ENCODE results near the gene CD40LG. TPM values are rescaled to one million over a fixed set of nuclear protein-coding genes. Genes with fewer than 3 reads are reported as not detected.

The CD40LG gene
- total and polyA plus RNA-seq, 2 of the 13 experiments (the other 11 are each of a cell fraction or from before 2014, with no cell fraction given), result not detected

DNA sequence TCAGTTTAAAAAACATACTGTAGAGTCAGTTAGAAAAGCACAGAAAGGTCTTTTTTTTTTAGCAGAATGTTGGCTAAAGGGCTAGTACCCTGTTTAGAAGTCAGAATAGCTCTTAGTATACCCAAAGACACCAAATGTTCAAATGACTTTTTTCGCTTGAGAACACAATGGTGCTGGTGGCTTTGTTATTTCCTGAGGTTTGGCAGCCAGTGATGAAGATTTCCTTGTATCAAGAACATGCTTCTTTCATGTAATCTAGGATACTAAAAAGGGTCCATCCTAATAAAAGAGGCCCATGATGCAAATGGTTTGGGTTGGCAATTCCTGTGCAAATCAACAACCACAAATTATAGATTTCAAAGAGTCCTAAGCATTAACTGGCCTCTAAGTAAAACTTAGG, 21.1 kb upstream of the CD40LG start (continued):
- TF ChIP-seq, protein P1, sequence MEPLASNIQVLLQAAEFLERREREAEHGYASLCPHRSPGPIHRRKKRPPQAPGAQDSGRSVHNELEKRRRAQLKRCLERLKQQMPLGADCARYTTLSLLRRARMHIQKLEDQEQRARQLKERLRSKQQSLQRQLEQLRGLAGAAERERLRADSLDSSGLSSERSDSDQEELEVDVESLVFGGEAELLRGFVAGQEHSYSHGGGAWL (CRISPR knock-in tag; IDR thresholded peaks at IDR 0.05), result no peak
- no peak for TF ChIP-seq KDM5B (CRISPR knock-in tag; IDR thresholded peaks at IDR 0.05; ENCODE audit: borderline replicate concordance)
- TF ChIP-seq ZNF678 (CRISPR knock-in tag; IDR thresholded peaks at IDR 0.05), result no peak

DNA sequence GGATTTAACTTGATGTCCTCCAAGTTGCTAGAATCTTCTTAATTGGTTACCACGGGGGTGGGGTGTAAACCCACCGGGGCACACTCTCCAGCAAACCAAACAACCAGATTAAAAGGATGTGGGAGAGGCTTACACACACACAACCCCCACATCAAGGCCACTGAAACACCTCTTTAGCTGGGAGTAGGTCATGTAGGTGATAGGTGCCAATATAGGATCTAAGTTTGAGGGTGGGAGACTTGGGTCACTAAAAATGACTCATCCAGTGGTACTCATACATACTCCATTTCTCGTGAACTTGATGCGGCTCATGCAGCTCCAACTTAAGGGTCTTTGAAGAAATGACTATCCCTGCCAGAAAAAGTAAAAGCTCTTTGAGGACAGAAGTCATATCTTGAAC, 20.5 kb upstream of the CD40LG start:
- in situ Hi-C loops (cut with HindIII; ENCODE audit: extremely low pct_ligation_motif_present, low pct_unique_long_range_greater_than_20kb), result no loop called here
- ChIA-PET POLR2A (no interaction called here), CTCF (ENCODE audit: low intra/inter-chr PET ratio, low total read pairs) (no interaction called here)
- Histone ChIP-seq H3K27me3 (ENCODE audit: control insufficient read depth in 1 of 2, insufficient read depth in 2 of 2, low read length in 2 of 2) (no peaks in the 10 kb centered on the region), H3K9ac (ENCODE audit: insufficient read depth, low read depth, low read length) (no peak overlapping the region), H3K9me3 (ENCODE audit: low read length) (no peaks in the 10 kb centered on the region), H2AFZ (ENCODE audit: low read length) (no peak overlapping the region), H3K4me2 (ENCODE audit: low read depth, low read length) (no peak overlapping the region), H3K4me3 (replicated peaks in 1 of 3; ENCODE audit: insufficient read depth in 1 of 3, low read depth in 2 of 3, low read length in 3 of 3) (no peak overlapping the region), H4K20me1 (ENCODE audit: insufficient read depth, low read length) (no peaks in the 10 kb centered on the region), H3K27ac (ENCODE audit: extremely low read length, insufficient read depth, low read length) (no peak overlapping the region), H3K36me3 (replicated peaks in 1 of 2; ENCODE audit: control insufficient read depth in 1 of 2, insufficient read depth in 2 of 2, low read length in 2 of 2) (no peaks in the 10 kb centered on the region), H3K4me1 (ENCODE audit: insufficient read depth, low read length) (no peaks in the 10 kb centered on the region), H3K79me2 (ENCODE audit: insufficient read depth, low read length) (no peaks in the 10 kb centered on the region)
- no peak for ATAC-seq
- intact Hi-C loops (cut with micrococcal nuclease; ENCODE audit: unreplicated experiment), result no loop called here
- DNase-seq (ENCODE audit: low spot score), result no peak
- 0% methylated on average over 4 of the region's 4 CpGs for WGBS (ENCODE audit: low lambda C conversion rate)
- FAIRE-seq, result no peak
- BruUV-seq (replicated peaks), result no TSS peak
- TF ChIP-seq, protein P2, sequence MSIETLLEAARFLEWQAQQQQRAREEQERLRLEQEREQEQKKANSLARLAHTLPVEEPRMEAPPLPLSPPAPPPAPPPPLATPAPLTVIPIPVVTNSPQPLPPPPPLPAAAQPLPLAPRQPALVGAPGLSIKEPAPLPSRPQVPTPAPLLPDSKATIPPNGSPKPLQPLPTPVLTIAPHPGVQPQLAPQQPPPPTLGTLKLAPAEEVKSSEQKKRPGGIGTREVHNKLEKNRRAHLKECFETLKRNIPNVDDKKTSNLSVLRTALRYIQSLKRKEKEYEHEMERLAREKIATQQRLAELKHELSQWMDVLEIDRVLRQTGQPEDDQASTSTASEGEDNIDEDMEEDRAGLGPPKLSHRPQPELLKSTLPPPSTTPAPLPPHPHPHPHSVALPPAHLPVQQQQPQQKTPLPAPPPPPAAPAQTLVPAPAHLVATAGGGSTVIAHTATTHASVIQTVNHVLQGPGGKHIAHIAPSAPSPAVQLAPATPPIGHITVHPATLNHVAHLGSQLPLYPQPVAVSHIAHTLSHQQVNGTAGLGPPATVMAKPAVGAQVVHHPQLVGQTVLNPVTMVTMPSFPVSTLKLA (IDR thresholded peaks at IDR 0.05), result no peak
- TF ChIP-seq, protein P3, sequence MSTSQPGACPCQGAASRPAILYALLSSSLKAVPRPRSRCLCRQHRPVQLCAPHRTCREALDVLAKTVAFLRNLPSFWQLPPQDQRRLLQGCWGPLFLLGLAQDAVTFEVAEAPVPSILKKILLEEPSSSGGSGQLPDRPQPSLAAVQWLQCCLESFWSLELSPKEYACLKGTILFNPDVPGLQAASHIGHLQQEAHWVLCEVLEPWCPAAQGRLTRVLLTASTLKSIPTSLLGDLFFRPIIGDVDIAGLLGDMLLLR (CRISPR knock-in tag; IDR thresholded peaks at IDR 0.05), result no peak
- TF ChIP-seq ZNF652 (CRISPR knock-in tag; IDR thresholded peaks at IDR 0.05; ENCODE audit: borderline replicate concordance, low read depth) (no peak), SMARCC2 (IDR thresholded peaks at IDR 0.05) (no peak), PAX8 (CRISPR knock-in tag; IDR thresholded peaks at IDR 0.05; ENCODE audit: borderline replicate concordance) (no peak), ZC3H13 (CRISPR knock-in tag; IDR thresholded peaks at IDR 0.05) (no peak), ZFP62 (CRISPR knock-in tag; IDR thresholded peaks at IDR 0.05) (no peak), KAT8 (CRISPR knock-in tag; IDR thresholded peaks at IDR 0.05) (no peak), CC2D1A (CRISPR knock-in tag; IDR thresholded peaks at IDR 0.05) (no peak), MAF1 (CRISPR knock-in tag; IDR thresholded peaks at IDR 0.05; ENCODE audit: borderline replicate concordance) (no peak), ZBTB8A (CRISPR knock-in tag; IDR thresholded peaks at IDR 0.05; ENCODE audit: borderline replicate concordance, low read depth) (no peak), FLYWCH1 (CRISPR knock-in tag; IDR thresholded peaks at IDR 0.05) (no peak), JUND (CRISPR knock-in tag; IDR thresholded peaks at IDR 0.05) (no peak), ZNF17 (CRISPR knock-in tag; IDR thresholded peaks at IDR 0.05) (no peak), ZNF282 (IDR thresholded peaks at IDR 0.05; ENCODE audit: partially characterized antibody) (no peak)
- TF ChIP-seq, protein P4, sequence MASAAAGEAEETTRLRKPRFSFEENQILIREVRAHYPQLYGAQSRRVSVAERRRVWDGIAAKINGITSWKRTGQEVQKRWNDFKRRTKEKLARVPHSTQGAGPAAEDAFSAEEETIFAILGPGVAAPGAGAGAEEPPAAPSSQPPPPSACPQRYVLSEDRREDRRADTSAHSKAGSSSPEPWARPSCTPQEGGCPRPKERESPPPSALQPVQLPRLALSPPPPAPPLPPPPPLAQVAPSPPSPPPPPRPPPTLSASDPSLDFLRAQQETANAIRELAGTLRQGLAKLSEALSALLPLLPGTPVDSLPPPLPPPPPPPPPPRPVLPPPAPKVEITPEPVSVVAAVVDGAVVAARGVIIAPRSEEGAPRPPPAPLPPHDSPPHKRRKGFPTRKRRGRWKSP (CRISPR knock-in tag; IDR thresholded peaks at IDR 0.05), result no peak
